Gastrocnemius medialis (tissue), 4 donors: ENCODE measurements around the gene GAL3ST1. TPM values are rescaled to one million over a fixed set of nuclear protein-coding genes. Genes with fewer than 3 reads are reported as not detected.
"Not testable (repeated sequence)": the region's sequence is repeated elsewhere in the genome, so short reads cannot be mapped to it uniquely, and the experiment has no call there.

Experiments used
- ATAC-seq, 2 donors: fragments of 150-250 bp; one replicate each; pipeline ENCODE4 v1.9.1; 2016
- DNase-seq, 2 donors: peaks; one replicate each; pipeline ENCODE4 v3.0.0-alpha.2; 2019
- H3K27ac ChIP-seq, 4 donors: fragments of 200-600 bp; sonication (generic); 1 replicate in 1 of 4; 2 replicates in 3 of 4; pipeline ENCODE4 v1.5.1; 2016 to 2018; ENCODE audit warnings: mild to moderate bottlenecking in 2 of 4, moderate library complexity in 1 of 4
- H3K27me3 ChIP-seq, 3 donors: fragments of 200-600 bp; sonication (generic) in 2 of 3; 1 replicate in 1 of 3; 2 replicates in 2 of 3; pipeline versions ENCODE4 v1.5.1 to v1.6.0; 2016 to 2019; ENCODE audit warnings: mild to moderate bottlenecking in 1 of 3, moderate library complexity in 1 of 3
- H3K36me3 ChIP-seq, 2 donors: fragments of 200-600 bp; sonication (generic) in 1 of 2; one replicate each; pipeline ENCODE4 v1.5.1; 2017 to 2018
- H3K4me1 ChIP-seq, 2 donors: fragments of 200-600 bp; sonication (generic) in 1 of 2; one replicate each; pipeline ENCODE4 v1.5.1; 2016 to 2017; ENCODE audit warnings: mild to moderate bottlenecking in 2 of 2
- H3K4me3 ChIP-seq, 4 donors: fragments of 200-600 bp; sonication (generic) in 3 of 4; 1 replicate in 1 of 4; 2 replicates in 3 of 4; pipeline ENCODE4 v1.5.1; 2016 to 2019; ENCODE audit warnings: mild to moderate bottlenecking in 2 of 4
- H3K9me3 ChIP-seq, 3 donors: fragments of 200-600 bp; sonication (generic) in 2 of 3; 1 replicate in 1 of 3; 2 replicates in 2 of 3; pipeline ENCODE4 v1.5.1; 2016 to 2019
- CTCF ChIP-seq, 5 experiments: fragments of 450-650 bp in 3 of 5; fragments of 200-600 bp in 2 of 5; sonication (generic) in 2 of 5; IDR thresholded peaks in 4 of 5; conservative IDR thresholded peaks in 1 of 5; 1 replicate in 4 of 5; 2 replicates in 1 of 5; pipeline ENCODE4 v1.5.1; 2016 to 2019; ENCODE audit warnings: antibody characterized with exemption in 5 of 5, mild to moderate bottlenecking in 3 of 5, moderate library complexity in 3 of 5
- POLR2A ChIP-seq, 2 donors: fragments of 450-650 bp; IDR thresholded peaks; one replicate each; pipeline ENCODE4 v1.6.1; 2017; ENCODE audit warnings: antibody characterized with exemption in 2 of 2, mild to moderate bottlenecking in 2 of 2, moderate library complexity in 2 of 2
- in situ Hi-C, 4 donors: fragments of 200-750 bp; cut with MboI; loops; one replicate each; pipeline versions ENCODE4 v1.15.0 to v1.8.0; 2017; ENCODE audit warnings: low sequenced_read_pairs in 4 of 4
- intact Hi-C: fragments of 100-400 bp; cut with DNase I; formaldehyde crosslinking; loops from one replicate; pipeline ENCODE4 v1.15.1; 2023; ENCODE audit warnings: low total_unique reads
- total RNA-seq, 4 donors: library from RNA; depleted of rRNA; stranded (reverse); fragments of >200 nt; gene quantifications; one replicate each; pipeline versions ENCODE4 v1.1.0 to v1.2.3, GENCODE V29; 2016

Gene GAL3ST1
- total RNA-seq, 4 donors from 2014 or later = 0.29 to 2.0 (median 1.2) TPM

GRCh38 chr22:30572210-30572609 lies 2.3 kb downstream of the GAL3ST1 start:
- H3K27me3 ChIP-seq = no peaks in the 10 kb centered on the region
- peaks cover 0 to 10% of the 10 kb centered on the region in 2 donors for H3K4me1 ChIP-seq
- DNase-seq (no peak), ATAC-seq (no peak)
- in situ Hi-C loops (no loop called here), intact Hi-C loops (no loop called here)
- no peak overlapping the region for H3K4me3 ChIP-seq
- peaks cover 0 to 19% of the 10 kb centered on the region in 2 donors for H3K36me3 ChIP-seq
- no peaks in the 10 kb centered on the region for H3K9me3 ChIP-seq
- H3K27ac ChIP-seq = no peak overlapping the region
- TF ChIP-seq CTCF (IDR thresholded peaks at IDR 0.05 in 4 of 5, conservative IDR thresholded peaks at IDR 0.05 in 1 of 5) (no peak), POLR2A (IDR thresholded peaks at IDR 0.05) (no peak)

- intact Hi-C loops (no loop called here), in situ Hi-C loops (no loop called here)
- no peak for DNase-seq
- H3K27me3 ChIP-seq = no peaks in the 10 kb centered on the region
- no peak for ATAC-seq
- TF ChIP-seq POLR2A (IDR thresholded peaks at IDR 0.05) (no peak), CTCF (IDR thresholded peaks at IDR 0.05 in 4 of 5, conservative IDR thresholded peaks at IDR 0.05 in 1 of 5) (no peak)
- peaks cover 0 to 7% of the 10 kb centered on the region in 2 donors for H3K4me1 ChIP-seq
- no peaks in the 10 kb centered on the region for H3K9me3 ChIP-seq
- H3K36me3 ChIP-seq = no peaks in the 10 kb centered on the region
- H3K4me3 ChIP-seq = no peak overlapping the region
- H3K27ac ChIP-seq = no peak overlapping the region
These were observed 4.7 kb downstream of the GAL3ST1 start for GRCh38 chr22:30569674-30570202.

- Histone ChIP-seq H3K4me1 (no peaks in the 10 kb centered on the region), H3K4me3 (no peak overlapping the region), H3K27me3 (no peaks in the 10 kb centered on the region), H3K27ac (no peak overlapping the region), H3K9me3 (no peaks in the 10 kb centered on the region), H3K36me3 (no peaks in the 10 kb centered on the region)
- in situ Hi-C loops (no loop called here), intact Hi-C loops (no loop called here)
- DNase-seq (no peak), ATAC-seq (no peak)
- TF ChIP-seq POLR2A (IDR thresholded peaks at IDR 0.05) = no peak
- no peak for TF ChIP-seq CTCF (IDR thresholded peaks at IDR 0.05 in 4 of 5, conservative IDR thresholded peaks at IDR 0.05 in 1 of 5)
These were observed 6.2 kb downstream of the GAL3ST1 start for GRCh38 chr22:30568137-30568805.

- intact Hi-C loops, H3K27me3 ChIP-seq, H3K27ac ChIP-seq, DNase-seq, H3K9me3 ChIP-seq, ATAC-seq, H3K36me3 ChIP-seq, H3K4me1 ChIP-seq, in situ Hi-C loops, H3K4me3 ChIP-seq: not testable (repeated sequence)
These were observed 7.2 kb downstream of the GAL3ST1 start for GRCh38 chr22:30567277-30567676.

GRCh38 chr22:30566125-30566524 lies 8.3 kb downstream of the GAL3ST1 start:
- ATAC-seq (no peak), DNase-seq (no peak)
- Histone ChIP-seq H3K27ac (no peak overlapping the region), H3K36me3 (no peaks in the 10 kb centered on the region), H3K27me3 (no peaks in the 10 kb centered on the region), H3K4me3 (no peak overlapping the region), H3K4me1 (no peaks in the 10 kb centered on the region), H3K9me3 (no peaks in the 10 kb centered on the region)
- in situ Hi-C loops (no loop called here), intact Hi-C loops (no loop called here)
- TF ChIP-seq CTCF (IDR thresholded peaks at IDR 0.05 in 4 of 5, conservative IDR thresholded peaks at IDR 0.05 in 1 of 5) (no peak), POLR2A (IDR thresholded peaks at IDR 0.05) (no peak)
